ENCODE data around the gene SYT7.

- TF ChIP-seq CTCF (IDR thresholded peaks at IDR 0.05; ENCODE audit: low read length) (no peak), EZH2phosphoT487 (IDR thresholded peaks at IDR 0.05; ENCODE audit: low read length) (no peak), EZH2 (optimal IDR thresholded peaks at IDR 0.05; ENCODE audit: low read depth, low read length) (no peak)
These were observed 15.7 kb upstream of the SYT7 start for GRCh38 chr11:61596542-61596941.

Data from MM.1S (cell line).